ENCODE measurements around the gene CISD2.
"Not testable (repeated sequence)": the region's sequence is repeated elsewhere in the genome, so short reads cannot be mapped to it uniquely, and the experiment has no call there.

The CISD2 gene

GRCh38 chr4:102935716-102936115 lies 66.9 kb downstream of the CISD2 start:
- FAIRE-seq: no peak

- FAIRE-seq: not testable (repeated sequence)
Observed at GRCh38 chr4:102938063-102938462, 69.3 kb downstream of the CISD2 start.

Data from TTC549 (cell line).